Common myeloid progenitor, CD34-positive (primary cell): ENCODE data around the gene FEV.

ENCODE experiments used
- CTCF ChIA-PET: fragments of 350-600 bp; sonication (Branson Sonifier 250); formaldehyde crosslinking; loops from one replicate; lab custom pipeline; 2021; ENCODE audit warnings: antibody characterized with exemption; lab: Charles Lee
- POLR2A ChIA-PET: fragments of 350-600 bp; sonication (Branson Sonifier 250); formaldehyde crosslinking; loops from one replicate; lab custom pipeline; 2021; ENCODE audit warnings: antibody characterized with exemption; lab: Charles Lee
- DNase-seq, 3 donors: peaks; one replicate each; pipeline versions ENCODE4 v3.0.0 to v3.0.0-alpha.2; 2013
- H3K27ac ChIP-seq, 2 experiments: 1 replicate in 1 of 2; 2 replicates in 1 of 2; pipeline ENCODE4 v1.7.0; 2013; ENCODE audit warnings: inconsistent platforms in 2 of 2, low read length in 2 of 2, mild to moderate bottlenecking in 2 of 2, low read depth in 1 of 2, moderate library complexity in 1 of 2; ENCODE audit not compliant: severe bottlenecking in 2 of 2, insufficient read depth in 1 of 2, poor library complexity in 1 of 2
- H3K27me3 ChIP-seq, 5 experiments: replicated peaks in 2 of 5; 1 replicate in 3 of 5; 2 replicates in 2 of 5; pipeline versions ENCODE4 v1.6.1 to v1.7.0; 2013; ENCODE audit warnings: low read length in 4 of 5, mild to moderate bottlenecking in 2 of 5, moderate library complexity in 2 of 5, inconsistent platforms in 1 of 5; ENCODE audit not compliant: insufficient read depth in 5 of 5, control insufficient read depth in 4 of 5
- H3K36me3 ChIP-seq, 4 experiments: 1 replicate in 2 of 4; 2 replicates in 2 of 4; pipeline versions ENCODE4 v1.6.1 to v1.7.0; 2013; ENCODE audit warnings: low read length in 3 of 4, control low read depth in 1 of 4, mild to moderate bottlenecking in 1 of 4; ENCODE audit not compliant: control insufficient read depth in 4 of 4, insufficient read depth in 4 of 4
- H3K4me1 ChIP-seq, 4 experiments: 1 replicate in 3 of 4; 2 replicates in 1 of 4; pipeline versions ENCODE4 v1.6.1 to v1.7.1; 2013; ENCODE audit warnings: low read length in 3 of 4, mild to moderate bottlenecking in 3 of 4, control low read depth in 1 of 4, inconsistent platforms in 1 of 4, moderate library complexity in 1 of 4; ENCODE audit not compliant: control insufficient read depth in 4 of 4, insufficient read depth in 4 of 4; ENCODE audit errors: control extremely low read depth in 1 of 4
- H3K4me3 ChIP-seq, 7 experiments: 1 replicate in 4 of 7; 2 replicates in 3 of 7; pipeline versions ENCODE4 v1.5.1 to v1.7.0; 2013; ENCODE audit warnings: mild to moderate bottlenecking in 7 of 7, low read length in 6 of 7, moderate library complexity in 6 of 7, inconsistent platforms in 2 of 7, low read depth in 2 of 7, control low read depth in 1 of 7; ENCODE audit not compliant: insufficient read depth in 4 of 7, control insufficient read depth in 1 of 7; ENCODE audit errors: extremely low read depth in 1 of 7
- H3K9me3 ChIP-seq, 5 experiments: 1 replicate in 4 of 5; 2 replicates in 1 of 5; pipeline versions ENCODE4 v1.6.1 to v1.7.1; 2013; ENCODE audit warnings: low read length in 4 of 5, mild to moderate bottlenecking in 2 of 5, inconsistent platforms in 1 of 5, low read depth in 1 of 5, moderate library complexity in 1 of 5; ENCODE audit not compliant: control insufficient read depth in 4 of 5, insufficient read depth in 2 of 5; ENCODE audit errors: control extremely low read depth in 1 of 5
- WGBS: methylation state at CpG from one replicate; pipeline ENCODE4 v1.1.5; 2013; ENCODE audit not compliant: insufficient coverage; 5-methylcytosine and 5-hydroxymethylcytosine counted together

Gene FEV

GRCh38 chr2:218957671-218958070 lies 27.3 kb downstream of the FEV start:
- Histone ChIP-seq H3K27ac (no peak overlapping the region), H3K4me3 (no peak overlapping the region), H3K27me3 (peaks cover 8 to 89% (median 42%) of the 10 kb centered on the region in 5 experiments), H3K4me1 (peaks cover 0 to 24% (median 10%) of the 10 kb centered on the region in 4 experiments), H3K36me3 (no peaks in the 10 kb centered on the region), H3K9me3 (peaks cover 0 to 3% (median 2%) of the 10 kb centered on the region in 5 experiments)
- CTCF ChIA-PET, result interaction anchor here (0.9 to 1.6 kb wide), 2 partner anchors 23 to 81 kb away, joined by 3 to 4 read pairs; no protein-coding TSS in a partner anchor
- POLR2A ChIA-PET, result interaction anchor here (0.9 kb wide), 1 partner anchor 93 kb away, joined by 3 read pairs; no protein-coding TSS in a partner anchor
- DNase-seq, result no peak
- 87% methylated on average over 3 of the region's 4 CpGs for WGBS

GRCh38 chr2:218956039-218956438 lies 28.9 kb downstream of the FEV start:
- Histone ChIP-seq H3K36me3 (no peaks in the 10 kb centered on the region), H3K27me3 (peaks cover 8 to 78% (median 33%) of the 10 kb centered on the region in 5 experiments), H3K4me1 (peaks cover 0 to 22% (median 10%) of the 10 kb centered on the region in 4 experiments), H3K4me3 (no peak overlapping the region), H3K9me3 (no peaks in the 10 kb centered on the region), H3K27ac (no peak overlapping the region)
- ChIA-PET CTCF (no interaction called here), POLR2A (no interaction called here)
- WGBS, result no CpG with 5 or more reads among the region's 1 CpG
- no peak for DNase-seq

GRCh38 chr2:218954541-218955300 lies 30.3 kb downstream of the FEV start:
- Histone ChIP-seq H3K27me3 (peaks cover 8 to 75% (median 25%) of the 10 kb centered on the region in 5 experiments), H3K4me3 (no peak overlapping the region), H3K4me1 (peaks cover 0 to 8% (median 4%) of the 10 kb centered on the region in 4 experiments), H3K36me3 (no peaks in the 10 kb centered on the region), H3K9me3 (no peaks in the 10 kb centered on the region), H3K27ac (no peak overlapping the region)
- DNase-seq, result no peak
- ChIA-PET POLR2A (interaction anchor here (0.6 kb wide), 1 partner anchor 20 kb away, joined by 3 read pairs; no protein-coding TSS in a partner anchor), CTCF (interaction anchor here (0.5 to 1.7 kb wide), 4 partner anchors 11 to 390 kb away, joined by 3 to 5 read pairs (median 4); no protein-coding TSS in a partner anchor)
- 96% methylated on average over 4 of the region's 8 CpGs for WGBS

GRCh38 chr2:218953366-218953954 lies 31.5 kb downstream of the FEV start:
- ChIA-PET POLR2A (no interaction called here), CTCF (interaction anchor here (0.9 to 1.8 kb wide), 4 partner anchors 12 to 56 kb away, joined by 3 to 5 read pairs (median 4); no protein-coding TSS in a partner anchor)
- Histone ChIP-seq H3K4me3 (no peak overlapping the region), H3K27me3 (peaks cover 8 to 68% (median 22%) of the 10 kb centered on the region in 5 experiments), H3K9me3 (no peaks in the 10 kb centered on the region), H3K36me3 (no peaks in the 10 kb centered on the region), H3K27ac (no peak overlapping the region), H3K4me1 (no peaks in the 10 kb centered on the region)
- no peak for DNase-seq
- 83% methylated on average over 16 of the region's 18 CpGs for WGBS

- Histone ChIP-seq H3K9me3 (no peaks in the 10 kb centered on the region), H3K27me3 (peaks cover 4 to 58% (median 18%) of the 10 kb centered on the region in 5 experiments), H3K36me3 (no peaks in the 10 kb centered on the region), H3K27ac (no peak overlapping the region), H3K4me3 (no peak overlapping the region), H3K4me1 (no peaks in the 10 kb centered on the region)
- ChIA-PET CTCF (interaction anchor here (0.7 to 1.1 kb wide), 2 partner anchors 12 to 28 kb away, joined by 3 to 4 read pairs; no protein-coding TSS in a partner anchor), POLR2A (no interaction called here)
- no peak for DNase-seq
- 100% methylated on average over 5 of the region's 7 CpGs for WGBS
These were observed 32.8 kb downstream of the FEV start for GRCh38 chr2:218952160-218952559.

GRCh38 chr2:218946621-218947020 lies 38.4 kb downstream of the FEV start:
- WGBS, result no CpG with 5 or more reads among the region's 1 CpG
- Histone ChIP-seq H3K27me3 (peaks cover 0 to 31% (median 2%) of the 10 kb centered on the region in 5 experiments), H3K27ac (no peak overlapping the region), H3K4me3 (no peak overlapping the region), H3K9me3 (no peaks in the 10 kb centered on the region), H3K36me3 (no peaks in the 10 kb centered on the region), H3K4me1 (no peaks in the 10 kb centered on the region)
- POLR2A ChIA-PET, result no interaction called here
- DNase-seq, result no peak
- CTCF ChIA-PET, result no interaction called here
